ENCODE results near the gene TMEM212.
"Not testable (repeated sequence)": the region's sequence is repeated elsewhere in the genome, so short reads cannot be mapped to it uniquely, and the experiment has no call there.

TMEM212 gene

GRCh38 chr3:171850960-171851659 is 8.0 kb downstream of the TMEM212 start:
- H3K27ac ChIP-seq (replicated peaks) = no peak overlapping the region
- DNase-seq (ENCODE audit: low read depth in 1 of 2, low spot score in 1 of 2) = no peak

GRCh38 chr3:171851660-171852058 is 8.5 kb downstream of the TMEM212 start:
- H3K27me3 ChIP-seq (ENCODE audit: insufficient read depth, poor library complexity, severe bottlenecking) = no peaks in the 10 kb centered on the region
- no peak overlapping the region for H3K27ac ChIP-seq (replicated peaks)
- DNase-seq (ENCODE audit: low read depth in 1 of 2, low spot score in 1 of 2) = no peak
- H3K4me3 ChIP-seq (replicated peaks; ENCODE audit: insufficient read depth, low read length) = no peak overlapping the region
- TF ChIP-seq CTCF (IDR thresholded peaks at IDR 0.05; ENCODE audit: insufficient read depth, low read length) = no peak
- TF ChIP-seq REST (IDR thresholded peaks at IDR 0.05; ENCODE audit: insufficient replicate concordance, low read depth) = no peak
- TF ChIP-seq SPI1 (IDR thresholded peaks at IDR 0.05; ENCODE audit: borderline replicate concordance, low read depth) = no peak
- TF ChIP-seq GABPA (IDR thresholded peaks at IDR 0.05; ENCODE audit: low read depth) = no peak
- TF ChIP-seq POLR2AphosphoS5 (IDR thresholded peaks at IDR 0.05; ENCODE audit: low read depth) = no peak

More at GRCh38 chr3:171850960-171851659, 8.0 kb downstream of the TMEM212 start:
- H3K4me3 ChIP-seq (replicated peaks; ENCODE audit: insufficient read depth, low read length) = no peak overlapping the region
- no peaks in the 10 kb centered on the region for H3K27me3 ChIP-seq (ENCODE audit: insufficient read depth, poor library complexity, severe bottlenecking)
- TF ChIP-seq GABPA (IDR thresholded peaks at IDR 0.05; ENCODE audit: low read depth) (no peak), SPI1 (IDR thresholded peaks at IDR 0.05; ENCODE audit: borderline replicate concordance, low read depth) (peak; percentile 81), CTCF (IDR thresholded peaks at IDR 0.05; ENCODE audit: insufficient read depth, low read length) (no peak), POLR2AphosphoS5 (IDR thresholded peaks at IDR 0.05; ENCODE audit: low read depth) (no peak), REST (IDR thresholded peaks at IDR 0.05; ENCODE audit: insufficient replicate concordance, low read depth) (no peak)

- no peak overlapping the region for H3K27ac ChIP-seq (replicated peaks)
- DNase-seq (ENCODE audit: low read depth in 1 of 2, low spot score in 1 of 2) = no peak
- TF ChIP-seq GABPA (IDR thresholded peaks at IDR 0.05; ENCODE audit: low read depth) = no peak
- TF ChIP-seq CTCF (IDR thresholded peaks at IDR 0.05; ENCODE audit: insufficient read depth, low read length) = no peak
- no peak for TF ChIP-seq SPI1 (IDR thresholded peaks at IDR 0.05; ENCODE audit: borderline replicate concordance, low read depth)
- TF ChIP-seq POLR2AphosphoS5 (IDR thresholded peaks at IDR 0.05; ENCODE audit: low read depth) = no peak
- TF ChIP-seq REST (IDR thresholded peaks at IDR 0.05; ENCODE audit: insufficient replicate concordance, low read depth) = no peak
- H3K27me3 ChIP-seq (ENCODE audit: insufficient read depth, poor library complexity, severe bottlenecking) = no peaks in the 10 kb centered on the region
- H3K4me3 ChIP-seq (replicated peaks; ENCODE audit: insufficient read depth, low read length) = no peak overlapping the region
Measured at GRCh38 chr3:171854649-171855305, 11.6 kb downstream of the TMEM212 start.

- H3K27ac ChIP-seq (replicated peaks); DNase-seq (ENCODE audit: low read depth in 1 of 2, low spot score in 1 of 2); H3K4me3 ChIP-seq (replicated peaks; ENCODE audit: insufficient read depth, low read length); H3K27me3 ChIP-seq (ENCODE audit: insufficient read depth, poor library complexity, severe bottlenecking): not testable (repeated sequence)
Measured at GRCh38 chr3:171858770-171859169, 15.6 kb downstream of the TMEM212 start.
